NCI-H69 (cell line): ENCODE measurements around the gene PTX4.

ENCODE experiments used
- DNase-seq: peaks from one replicate; lab custom pipeline; 2025; lab: John Stamatoyannopoulos, UW

PTX4 gene

DNA sequence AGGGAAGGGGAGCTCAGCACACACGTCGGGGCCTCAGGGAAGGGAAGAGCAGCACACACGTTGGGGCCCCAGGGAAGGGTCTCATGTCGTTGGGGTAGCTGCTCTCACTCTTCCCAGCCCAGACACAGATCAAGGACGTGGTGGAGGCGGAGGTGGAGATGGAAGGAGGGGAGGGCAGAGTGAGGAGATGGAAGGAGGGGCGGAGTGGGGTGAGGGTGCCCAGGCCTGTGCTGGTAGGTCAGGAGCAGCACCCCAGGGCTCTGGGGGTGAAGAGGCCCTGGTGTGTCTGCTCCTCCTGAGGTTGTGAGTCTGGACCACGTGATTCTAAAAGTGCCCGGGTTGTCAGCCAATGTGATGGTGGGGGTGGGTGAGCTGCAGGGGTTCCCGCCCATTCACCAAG lies 28.8 kb downstream of the PTX4 start:
- DNase-seq = no peak

DNA sequence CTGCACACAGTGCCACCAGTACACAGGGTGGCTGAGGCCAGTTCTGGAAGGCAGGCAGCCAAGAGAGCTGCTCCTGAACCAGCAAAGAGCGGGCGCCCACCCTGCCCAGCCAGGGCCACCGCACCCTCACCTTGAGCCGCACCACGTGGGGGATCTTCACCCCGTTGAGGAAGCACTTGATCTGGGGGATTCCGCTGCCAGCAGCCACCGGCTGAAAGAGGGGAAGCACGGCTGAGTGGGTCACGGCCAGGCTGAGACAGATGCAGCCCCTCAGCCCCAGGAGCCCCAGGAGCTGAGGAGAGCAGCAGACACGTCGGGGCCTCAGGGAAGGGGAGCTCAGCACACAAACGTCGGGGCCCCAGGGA lies 29.8 kb downstream of the PTX4 start:
- DNase-seq = no peak

DNA sequence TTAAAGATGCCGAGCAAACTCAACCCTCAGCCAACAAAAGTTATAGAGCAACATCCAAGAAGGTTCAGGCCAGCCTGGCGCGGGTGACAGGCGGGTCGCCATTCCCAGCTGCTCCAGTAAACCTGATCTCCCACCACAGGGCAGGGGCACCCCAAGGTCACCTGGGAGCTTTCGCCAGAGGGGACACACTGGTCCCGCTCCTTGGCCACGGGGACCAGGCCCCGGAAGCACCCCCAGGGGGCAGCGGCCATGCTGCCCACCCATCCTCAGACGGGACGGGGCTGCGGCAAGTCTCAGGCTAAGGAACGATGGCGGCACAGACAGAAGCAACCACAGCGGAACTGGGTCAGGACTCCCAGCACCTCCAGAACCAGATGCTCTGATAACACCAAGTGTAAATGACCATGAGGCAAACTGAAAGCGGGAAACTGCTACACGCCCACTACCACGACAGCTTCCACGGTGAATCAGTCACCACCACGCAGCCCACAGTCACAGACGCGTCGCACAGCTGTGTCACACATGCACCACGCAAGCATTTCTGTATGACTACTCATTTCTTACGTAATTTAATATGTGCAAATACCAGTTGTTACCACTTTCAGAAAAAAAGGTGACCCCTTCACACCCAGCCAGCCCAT lies 30.3 kb downstream of the PTX4 start:
- no peak for DNase-seq

DNA sequence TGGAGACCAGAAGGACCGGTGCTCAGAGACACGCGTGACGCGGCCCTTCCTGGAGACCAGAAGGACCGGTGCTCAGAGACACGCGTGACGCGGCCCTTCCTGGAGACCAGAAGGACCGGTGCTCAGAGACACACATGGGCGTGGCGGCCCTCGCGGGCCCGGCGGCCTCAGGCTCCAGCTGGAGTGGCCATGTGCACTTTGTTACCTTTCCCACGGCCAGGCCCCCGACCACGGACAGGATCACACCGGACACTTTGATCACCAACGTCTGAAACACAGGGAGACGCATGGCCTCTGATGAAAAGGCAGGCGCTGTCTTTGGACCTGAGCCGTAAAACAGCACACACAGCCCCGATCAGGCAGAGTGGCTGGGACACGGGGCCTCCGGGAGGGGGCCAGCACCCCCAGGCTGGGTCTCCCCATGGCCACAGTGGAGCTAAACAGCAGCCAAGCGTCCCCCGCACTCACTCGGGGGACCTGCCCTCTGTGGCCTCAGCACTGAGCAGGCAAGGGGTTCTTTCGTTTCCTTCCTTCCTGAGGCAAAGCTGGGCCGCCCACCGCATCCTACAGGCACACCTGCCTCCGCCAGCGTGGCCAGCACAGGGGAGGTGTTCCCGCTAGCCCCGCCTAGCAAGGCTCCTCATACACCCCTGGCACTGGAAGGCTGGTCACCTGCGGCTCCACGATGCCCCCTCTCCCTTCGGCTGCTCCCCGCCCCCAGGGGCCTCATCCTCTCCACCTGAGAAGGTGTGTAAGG lies 31.1 kb downstream of the PTX4 start:
- no peak for DNase-seq

DNA sequence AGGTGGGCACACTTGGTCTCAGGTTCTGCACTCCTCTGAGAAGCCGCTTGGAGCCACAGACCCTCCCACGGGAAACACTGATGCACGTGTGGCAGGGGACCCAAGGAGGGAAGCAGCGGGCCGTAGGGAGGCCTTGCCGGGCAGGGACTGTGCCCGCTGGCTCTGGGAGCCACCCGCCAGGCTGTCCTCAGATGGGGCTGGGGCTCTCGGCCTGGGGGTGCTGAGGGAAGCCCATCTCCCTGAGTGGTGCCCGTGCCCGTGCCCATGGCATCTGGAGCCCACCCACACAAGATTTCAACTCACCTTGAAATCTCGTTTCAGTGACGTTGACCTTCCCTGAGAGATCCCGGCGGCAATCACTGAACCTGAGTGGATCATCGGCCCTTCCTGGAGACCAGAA lies 31.8 kb downstream of the PTX4 start:
- no peak for DNase-seq

GRCh38 chr16:1455190-1456171 lies 33.3 kb downstream of the PTX4 start:
- DNase-seq = no peak

DNA sequence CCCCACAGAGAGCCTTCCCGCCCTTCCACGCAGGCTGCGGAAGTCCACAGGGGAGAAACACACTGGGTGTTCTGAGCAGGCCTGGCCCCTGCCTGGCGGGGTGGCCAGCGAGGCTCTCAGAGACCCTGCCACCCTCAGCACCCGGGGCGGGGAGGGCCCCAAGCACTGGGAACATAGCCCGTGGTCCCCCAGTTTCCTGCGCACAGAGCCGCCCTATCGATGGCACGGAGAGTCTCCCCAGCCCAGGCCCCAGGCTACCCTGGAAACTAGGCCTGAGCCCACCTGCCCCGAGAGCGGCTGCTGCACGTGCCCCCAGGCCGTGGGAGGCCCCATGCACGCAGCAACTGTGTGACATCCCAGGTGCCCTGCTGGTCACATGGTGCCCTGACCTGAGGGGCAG lies 34.2 kb downstream of the PTX4 start:
- no peak for DNase-seq

DNA sequence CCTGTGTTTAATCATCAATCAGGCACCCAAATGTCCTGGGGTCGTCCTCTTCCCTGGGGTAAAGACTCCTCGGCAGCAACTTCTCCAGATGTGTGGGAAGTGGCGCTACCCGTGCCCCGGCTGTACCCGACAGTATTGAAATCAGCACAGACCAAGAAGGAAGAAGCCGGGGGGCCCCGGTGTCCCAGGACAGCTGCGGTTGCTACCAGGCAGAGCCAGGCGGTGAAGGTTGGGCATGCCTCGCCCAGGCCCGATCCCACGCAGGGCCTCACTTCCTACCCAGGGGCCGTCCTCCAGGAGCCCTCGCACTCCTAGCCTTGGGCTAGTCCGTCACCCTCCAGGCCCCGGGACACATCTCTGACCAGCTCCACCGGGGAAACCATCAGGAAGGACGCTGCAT lies 35.4 kb downstream of the PTX4 start:
- DNase-seq = no peak

GRCh38 chr16:1452530-1452929 lies 36.2 kb downstream of the PTX4 start:
- DNase-seq = no peak

DNA sequence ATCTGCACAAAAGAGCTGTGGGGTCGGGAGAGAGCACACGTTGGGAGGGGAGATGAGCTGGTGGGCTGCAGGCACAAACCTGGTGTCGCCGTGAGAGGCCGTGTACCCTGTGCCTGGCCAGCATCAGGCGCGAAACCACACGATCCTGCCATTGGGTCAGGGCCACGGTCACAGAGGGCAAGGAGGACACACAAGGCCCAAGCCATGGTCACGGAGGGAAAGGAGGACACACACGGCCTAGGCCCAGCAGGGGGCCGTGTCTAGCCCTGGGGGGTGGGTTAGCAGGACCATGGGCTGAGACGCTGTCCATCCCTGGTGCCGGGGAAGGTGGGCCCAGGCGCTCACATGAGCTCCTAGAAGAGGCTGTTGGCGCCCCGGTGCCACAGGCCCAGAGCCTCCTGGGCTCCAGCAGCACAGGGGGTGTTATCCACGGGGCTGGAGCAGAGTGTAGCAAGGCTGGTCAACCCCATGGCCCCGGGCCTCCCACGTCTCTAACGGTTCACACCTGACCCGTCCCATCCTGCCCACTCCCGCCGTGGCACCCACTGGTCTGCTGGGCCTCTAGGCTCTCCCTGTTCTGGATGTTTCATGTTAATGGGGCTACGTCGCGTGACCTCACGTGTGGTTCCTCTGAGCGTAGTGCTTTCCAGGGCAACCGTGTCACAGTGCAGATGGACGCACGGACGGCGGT lies 36.9 kb downstream of the PTX4 start:
- no peak for DNase-seq

- DNase-seq = no peak
These were observed 37.9 kb downstream of the PTX4 start for GRCh38 chr16:1450841-1451240.

DNA sequence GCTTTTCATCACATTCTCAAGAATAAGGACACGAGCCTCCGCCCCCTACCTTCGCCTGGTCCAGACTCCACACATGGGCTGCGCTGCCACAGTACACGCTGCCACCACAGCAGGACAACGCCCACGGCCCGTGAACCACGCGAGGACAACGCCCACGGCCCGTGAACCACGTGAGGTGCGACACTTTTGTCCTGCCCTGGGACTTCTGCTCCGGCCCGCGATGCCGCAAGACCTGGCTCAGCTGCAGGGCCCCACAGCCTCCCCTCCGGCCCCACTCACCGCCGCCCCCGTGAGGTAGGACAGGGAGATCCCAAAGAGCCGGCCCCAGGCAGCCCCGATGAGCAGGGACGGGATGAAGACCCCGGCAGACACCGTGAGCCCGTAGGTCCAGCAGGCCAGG lies 38.5 kb downstream of the PTX4 start:
- DNase-seq = no peak

DNA sequence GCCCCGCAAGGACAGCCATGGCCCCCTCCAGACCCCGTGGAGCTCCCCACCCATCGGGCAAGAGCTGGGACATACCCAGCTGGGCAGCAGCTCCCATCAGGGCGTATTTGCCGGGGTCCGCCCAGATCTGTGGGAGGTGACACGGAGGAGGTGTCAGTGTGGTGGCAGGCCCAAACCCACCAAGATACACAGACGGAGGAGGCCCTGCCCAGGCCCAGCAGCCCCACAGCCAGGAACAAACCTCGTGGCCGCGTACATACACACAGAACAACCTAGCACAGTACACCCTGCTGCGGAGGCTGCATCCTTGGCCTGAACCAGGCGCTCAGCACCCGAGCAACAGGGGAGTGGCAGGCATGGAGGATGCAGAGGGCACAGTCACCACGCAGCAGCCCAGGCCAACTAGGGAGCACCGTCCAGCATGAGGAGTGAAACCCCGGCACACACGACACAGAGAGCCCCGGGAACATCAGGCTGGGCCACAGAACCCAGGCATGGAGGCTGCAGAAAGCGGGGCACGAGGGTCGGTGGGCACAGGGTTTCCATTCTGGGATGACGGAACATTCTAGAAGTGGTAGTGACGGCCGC lies 39.4 kb downstream of the PTX4 start:
- DNase-seq = no peak

- DNase-seq = no peak
These were observed 40.1 kb downstream of the PTX4 start for GRCh38 chr16:1448536-1449116.

- DNase-seq = no peak
These were observed 40.8 kb downstream of the PTX4 start for GRCh38 chr16:1447965-1448364.

- no peak for DNase-seq
These were observed 42.3 kb downstream of the PTX4 start for GRCh38 chr16:1446296-1447080.

- no peak for DNase-seq
These were observed 43.1 kb downstream of the PTX4 start for GRCh38 chr16:1445518-1446203.

DNA sequence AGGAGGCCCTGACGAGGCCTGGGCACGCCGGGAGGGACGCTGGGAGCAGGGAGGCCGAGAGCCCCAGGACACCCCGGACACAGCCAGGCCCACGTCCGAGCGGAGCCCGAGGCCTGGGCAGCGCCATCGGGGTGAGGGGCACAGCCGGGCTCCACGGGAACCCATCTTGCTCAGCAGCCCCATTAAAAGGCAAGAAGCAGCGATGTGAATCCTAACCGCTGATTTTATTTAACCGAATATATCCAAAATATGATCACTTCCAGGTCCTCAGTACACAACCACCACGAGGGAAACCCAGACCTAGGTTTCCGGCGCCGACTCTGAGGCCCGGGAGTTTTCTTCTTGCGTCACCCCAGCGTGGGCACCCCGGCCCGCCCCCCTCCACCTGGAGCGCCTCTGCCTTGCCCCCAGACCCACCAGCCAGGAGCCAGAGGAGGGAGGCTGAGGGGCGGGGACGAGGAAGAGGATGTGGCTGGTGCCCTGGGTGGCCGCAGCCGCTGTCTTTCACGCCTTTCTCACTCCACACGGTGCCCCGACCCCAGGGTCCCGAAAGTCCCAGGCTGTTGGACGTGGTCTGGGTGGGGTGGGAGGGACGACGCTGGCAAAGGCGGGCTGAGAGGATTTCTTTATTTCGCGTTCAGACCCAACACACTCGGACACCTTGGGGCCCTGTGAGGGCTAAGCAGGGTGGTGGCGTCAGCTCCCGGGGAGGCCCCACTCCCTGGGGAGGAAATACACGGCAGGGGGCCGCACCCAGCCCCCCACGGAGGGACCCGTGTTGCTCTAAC lies 43.8 kb downstream of the PTX4 start:
- DNase-seq = no peak
